Nucleus accumbens (tissue), 56 donors: ENCODE data around the gene OPCML.

Source experiments
- DNase-seq, 56 donors: peaks; one replicate each; lab custom pipeline; 2025; lab: John Stamatoyannopoulos, UW

The OPCML gene

GRCh38 chr11:133381761-133382130 lies 150.6 kb downstream of the OPCML start:
- peak in 7 of 56 donors; percentile 5 to 23 (median 10) for DNase-seq

GRCh38 chr11:133366147-133366546 lies 166.2 kb downstream of the OPCML start:
- no peak for DNase-seq

- no peak for DNase-seq
Observed at GRCh38 chr11:133362916-133363315, 169.4 kb downstream of the OPCML start.

- no peak for DNase-seq
Observed at GRCh38 chr11:133362156-133362555, 170.1 kb downstream of the OPCML start.

- DNase-seq: no peak
Observed at GRCh38 chr11:133361689-133361994, 170.7 kb downstream of the OPCML start.

GRCh38 chr11:133360860-133361688 lies 171.2 kb downstream of the OPCML start:
- no peak for DNase-seq

- no peak for DNase-seq
Observed at GRCh38 chr11:133355095-133355494, 177.2 kb downstream of the OPCML start.

- no peak for DNase-seq
Observed at GRCh38 chr11:133354069-133354468, 178.2 kb downstream of the OPCML start.

GRCh38 chr11:133350045-133350444 lies 182.3 kb downstream of the OPCML start:
- DNase-seq: no peak

GRCh38 chr11:133347988-133348387 lies 184.3 kb downstream of the OPCML start:
- no peak for DNase-seq

GRCh38 chr11:133346137-133346536 lies 186.2 kb downstream of the OPCML start:
- DNase-seq: no peak

GRCh38 chr11:133343951-133344350 lies 188.3 kb downstream of the OPCML start:
- DNase-seq: peak in 1 of 56 donors; percentile 9

GRCh38 chr11:133339495-133340140 lies 192.7 kb downstream of the OPCML start:
- peak in 6 of 56 donors; percentile 2 to 29 (median 9) for DNase-seq

GRCh38 chr11:133338588-133338987 lies 193.7 kb downstream of the OPCML start:
- DNase-seq: no peak

GRCh38 chr11:133337951-133338418 lies 194.3 kb downstream of the OPCML start:
- no peak for DNase-seq

GRCh38 chr11:133337193-133337592 lies 195.1 kb downstream of the OPCML start:
- no peak for DNase-seq

GRCh38 chr11:133331031-133331430 lies 201.3 kb downstream of the OPCML start:
- no peak for DNase-seq

GRCh38 chr11:133326849-133327248 lies 205.5 kb downstream of the OPCML start:
- DNase-seq: no peak

- DNase-seq: no peak
Observed at GRCh38 chr11:133326332-133326731, 206.0 kb downstream of the OPCML start.

GRCh38 chr11:133325711-133326110 lies 206.6 kb downstream of the OPCML start:
- no peak for DNase-seq

GRCh38 chr11:133323354-133323753 lies 208.9 kb downstream of the OPCML start:
- no peak for DNase-seq

- DNase-seq: no peak
Observed at GRCh38 chr11:133318221-133318620, 214.1 kb downstream of the OPCML start.
